ENCODE measurements around the gene TRIO. TPM values are rescaled to one million over a fixed set of nuclear protein-coding genes. Genes with fewer than 3 reads are reported as not detected.

Gene TRIO
- total RNA-seq, 4 donors from 2014 or later, result 67.4 to 103 (median 94.7) TPM

- intact Hi-C loops (cut with DNase I), result no loop called here
- peaks cover 10 to 36% of the 10 kb centered on the region in 2 donors for H3K4me1 ChIP-seq
- DNase-seq, result no peak
- H3K27me3 ChIP-seq, result no peaks in the 10 kb centered on the region
- H3K9me3 ChIP-seq, result no peaks in the 10 kb centered on the region
- H3K36me3 ChIP-seq, result no peaks in the 10 kb centered on the region
- peak overlapping the region in 1 of 3 donors; percentile 5 for H3K27ac ChIP-seq
- TF ChIP-seq CTCF (IDR thresholded peaks at IDR 0.05) (no peak), POLR2A (IDR thresholded peaks at IDR 0.05) (no peak)
- WGBS, 2 donors, result 80 to 81% methylated on average over 13 of the region's 13 CpGs
- H3K4me3 ChIP-seq (replicated peaks in 1 of 3), result no peak overlapping the region
These were observed 47.3 kb downstream of the TRIO start for GRCh38 chr5:14190194-14191164.

DNA sequence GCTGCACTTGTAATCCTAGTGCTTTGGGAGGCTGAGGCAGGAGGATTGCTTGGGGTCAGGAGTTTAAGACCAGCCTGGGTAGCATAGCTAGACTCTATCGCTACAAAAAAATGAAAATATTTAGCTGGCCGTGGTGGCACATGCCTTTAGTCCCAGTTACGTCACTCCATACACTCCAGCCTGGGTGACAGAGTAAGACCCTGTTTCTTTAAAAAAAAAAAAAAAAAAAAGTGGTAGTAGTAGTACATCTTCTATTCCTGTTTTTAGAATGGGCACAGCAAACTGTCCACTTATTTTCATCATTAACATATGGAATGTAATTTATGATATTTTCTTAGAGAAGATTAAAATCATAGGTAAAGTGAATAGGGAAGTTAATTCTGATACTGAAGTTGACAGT is 48.2 kb downstream of the TRIO start:
- intact Hi-C loops (cut with DNase I), result no loop called here
- peaks cover 6 to 30% of the 10 kb centered on the region in 2 donors for H3K4me1 ChIP-seq

DNA sequence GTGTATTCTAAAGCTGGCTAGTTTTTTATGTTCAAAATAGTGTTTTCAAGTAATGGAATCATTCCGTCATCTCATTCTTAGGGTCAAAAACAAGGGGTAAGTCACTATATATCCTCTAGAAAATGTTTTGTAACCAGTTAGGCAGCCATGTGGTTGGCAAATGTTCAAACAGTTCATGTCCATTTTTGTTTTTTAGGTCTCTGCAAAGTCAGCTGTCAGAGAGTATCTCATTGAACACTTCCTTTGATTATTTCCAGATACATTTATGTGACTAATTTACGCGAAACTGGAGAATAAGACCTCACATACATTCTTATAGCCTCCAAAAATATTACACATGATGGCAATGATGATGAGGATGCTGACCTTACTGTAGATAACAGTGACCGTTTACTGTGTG is 50.4 kb downstream of the TRIO start:
- no peaks in the 10 kb centered on the region for H3K36me3 ChIP-seq
- peaks cover 0 to 16% of the 10 kb centered on the region in 2 donors for H3K4me1 ChIP-seq
- H3K4me3 ChIP-seq (replicated peaks in 1 of 3), result no peak overlapping the region
- DNase-seq, result no peak
- no peaks in the 10 kb centered on the region for H3K9me3 ChIP-seq
- WGBS, 2 donors, result 89% methylated on average over 4 of the region's 4 CpGs
- H3K27ac ChIP-seq, result no peak overlapping the region
- H3K27me3 ChIP-seq, result no peaks in the 10 kb centered on the region
- TF ChIP-seq POLR2A (IDR thresholded peaks at IDR 0.05) (no peak), CTCF (IDR thresholded peaks at IDR 0.05) (no peak)
- intact Hi-C loops (cut with DNase I), result no loop called here

More for the DNA sequence above, 48.2 kb downstream of the TRIO start:
- Histone ChIP-seq H3K36me3 (no peaks in the 10 kb centered on the region), H3K4me3 (replicated peaks in 1 of 3) (no peak overlapping the region), H3K9me3 (no peaks in the 10 kb centered on the region), H3K27ac (no peak overlapping the region), H3K27me3 (no peaks in the 10 kb centered on the region)
- DNase-seq, result no peak
- 87 to 88% methylated on average over 3 of the region's 3 CpGs for WGBS, 2 donors
- no peak for TF ChIP-seq CTCF (IDR thresholded peaks at IDR 0.05)
- no peak for TF ChIP-seq POLR2A (IDR thresholded peaks at IDR 0.05)

DNA sequence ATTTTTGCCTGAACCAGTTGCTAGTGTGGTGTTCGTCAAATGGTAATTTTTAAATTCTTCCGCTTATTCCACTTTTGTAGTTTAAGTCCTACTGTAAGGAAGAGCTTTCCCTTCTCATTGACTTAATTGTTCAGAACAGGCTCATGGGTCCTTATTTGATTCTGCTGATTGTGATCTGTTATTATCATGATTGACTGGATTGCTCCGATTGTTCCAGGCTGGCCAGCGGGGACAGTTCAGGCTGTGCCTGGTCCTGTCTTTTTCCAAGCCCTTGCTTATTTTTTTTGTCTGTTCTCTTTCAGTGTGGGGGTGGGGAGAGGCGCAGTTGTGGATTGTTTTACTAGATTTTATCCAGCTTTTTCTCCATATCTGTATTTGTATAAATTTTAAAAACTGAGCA is 52.4 kb downstream of the TRIO start:
- intact Hi-C loops (cut with DNase I), result no loop called here
- H3K27ac ChIP-seq, result no peak overlapping the region

More for the DNA sequence above, 52.4 kb downstream of the TRIO start:
- no peak for DNase-seq
- Histone ChIP-seq H3K9me3 (no peaks in the 10 kb centered on the region), H3K4me3 (replicated peaks in 1 of 3) (no peak overlapping the region), H3K27me3 (no peaks in the 10 kb centered on the region), H3K36me3 (no peaks in the 10 kb centered on the region), H3K4me1 (peaks cover 0 to 10% of the 10 kb centered on the region in 2 donors)
- 96 to 98% methylated on average over 5 of the region's 5 CpGs for WGBS, 2 donors
- TF ChIP-seq POLR2A (IDR thresholded peaks at IDR 0.05) (no peak), CTCF (IDR thresholded peaks at IDR 0.05) (no peak)
